ENCODE results near the gene CUX1.

The CUX1 gene

GRCh38 chr7:102198417-102198956 lies 381.1 kb downstream of the CUX1 start:
- H3K4me3 ChIP-seq (ENCODE audit: low read depth, low read length): no peak overlapping the region
- no peak for DNase-seq (ENCODE audit: low read depth)
- TF ChIP-seq CTCF (IDR thresholded peaks at IDR 0.05; ENCODE audit: low read depth, low read length, missing control alignments): no peak

DNA sequence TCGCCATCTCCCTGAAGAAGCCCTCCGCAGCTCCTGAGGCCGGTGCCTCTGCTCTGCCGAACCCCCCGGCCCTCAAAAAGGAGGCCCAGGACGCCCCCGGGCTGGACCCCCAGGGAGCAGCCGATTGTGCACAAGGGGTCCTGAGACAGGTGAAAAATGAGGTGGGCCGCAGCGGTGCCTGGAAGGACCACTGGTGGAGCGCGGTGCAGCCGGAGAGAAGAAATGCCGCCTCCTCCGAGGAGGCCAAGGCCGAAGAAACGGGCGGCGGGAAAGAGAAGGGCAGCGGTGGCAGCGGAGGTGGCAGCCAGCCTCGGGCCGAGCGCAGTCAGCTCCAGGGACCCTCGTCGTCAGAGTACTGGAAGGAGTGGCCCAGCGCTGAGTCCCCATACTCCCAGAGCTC lies 384.1 kb downstream of the CUX1 start:
- no peak overlapping the region for H3K4me3 ChIP-seq (ENCODE audit: low read depth, low read length)
- DNase-seq (ENCODE audit: low read depth): no peak
- TF ChIP-seq CTCF (IDR thresholded peaks at IDR 0.05; ENCODE audit: low read depth, low read length, missing control alignments): no peak

GRCh38 chr7:102202556-102202955 lies 385.1 kb downstream of the CUX1 start:
- no peak overlapping the region for H3K4me3 ChIP-seq (ENCODE audit: low read depth, low read length)
- TF ChIP-seq CTCF (IDR thresholded peaks at IDR 0.05; ENCODE audit: low read depth, low read length, missing control alignments): no peak

DNA sequence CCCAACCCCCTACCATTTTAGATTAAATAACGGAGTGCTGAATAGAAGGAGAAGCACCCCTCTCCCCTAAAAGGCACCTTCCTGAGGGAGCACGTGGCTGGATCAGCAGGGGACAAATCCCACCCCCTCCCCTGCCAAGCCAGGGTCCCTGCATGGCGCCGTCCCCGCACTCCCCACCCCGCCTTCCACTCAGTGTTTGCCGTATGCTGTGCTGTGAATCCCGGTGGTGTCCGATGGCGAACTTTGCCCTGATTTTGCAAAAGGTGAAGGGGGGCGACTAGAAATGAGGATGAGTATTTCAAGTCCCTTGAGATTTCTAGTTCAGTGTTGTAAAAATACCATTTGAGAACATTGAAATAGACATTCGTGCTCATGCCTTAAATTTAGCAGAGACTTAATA lies 385.8 kb downstream of the CUX1 start:
- H3K4me3 ChIP-seq (ENCODE audit: low read depth, low read length): no peak overlapping the region
- no peak for DNase-seq (ENCODE audit: low read depth)
- TF ChIP-seq CTCF (IDR thresholded peaks at IDR 0.05; ENCODE audit: low read depth, low read length, missing control alignments): no peak

More at GRCh38 chr7:102202556-102202955, 385.1 kb downstream of the CUX1 start:
- DNase-seq (ENCODE audit: low read depth): no peak

GRCh38 chr7:102204212-102204611 lies 386.8 kb downstream of the CUX1 start:
- H3K4me3 ChIP-seq (ENCODE audit: low read depth, low read length): no peak overlapping the region
- TF ChIP-seq CTCF (IDR thresholded peaks at IDR 0.05; ENCODE audit: low read depth, low read length, missing control alignments): no peak
- no peak for DNase-seq (ENCODE audit: low read depth)

DNA sequence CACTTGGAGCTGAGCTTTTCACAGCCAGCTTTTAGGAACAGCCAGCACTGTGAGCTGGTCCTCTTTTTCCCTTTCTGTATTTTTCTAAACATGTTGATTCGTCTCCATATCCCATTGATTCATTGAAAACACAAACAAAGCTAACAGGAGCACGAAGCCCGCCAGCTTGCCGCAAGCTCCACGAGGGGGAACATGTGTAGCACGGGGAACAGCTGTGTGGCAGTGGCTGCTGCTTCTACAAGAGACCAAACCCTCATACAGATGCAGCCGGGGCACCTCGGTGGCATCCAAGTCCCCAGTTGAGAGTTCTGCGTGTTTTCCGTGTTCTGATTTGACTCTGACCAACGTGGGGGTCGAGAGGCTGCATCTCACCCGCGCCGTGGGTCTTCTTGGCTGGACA lies 388.5 kb downstream of the CUX1 start:
- DNase-seq (ENCODE audit: low read depth): no peak

More for the DNA sequence above, 388.5 kb downstream of the CUX1 start:
- H3K4me3 ChIP-seq (ENCODE audit: low read depth, low read length): no peak overlapping the region
- no peak for TF ChIP-seq CTCF (IDR thresholded peaks at IDR 0.05; ENCODE audit: low read depth, low read length, missing control alignments)

Data from GM12864 (cell line).